Fibroblast of mammary gland (primary cell): ENCODE measurements around the gene OR5A1.

Source experiments
- DNase-seq: peaks from one replicate; pipeline ENCODE4 v3.0.0-alpha.2; 2010; ENCODE audit warnings: low read depth
- H3K4me3 ChIP-seq: 2 replicates; pipeline ENCODE4 v1.5.1; 2011; ENCODE audit warnings: low read depth, mild to moderate bottlenecking, low read length, moderate library complexity; ENCODE audit not compliant: control insufficient read depth
- TF ChIP-seq, protein P1 (sequence below): conservative IDR thresholded peaks from 2 replicates; pipeline ENCODE4 v1.5.1; 2011; ENCODE audit warnings: low read depth, low read length, inconsistent platforms; ENCODE audit not compliant: control insufficient read depth, insufficient read depth

OR5A1 gene

DNA sequence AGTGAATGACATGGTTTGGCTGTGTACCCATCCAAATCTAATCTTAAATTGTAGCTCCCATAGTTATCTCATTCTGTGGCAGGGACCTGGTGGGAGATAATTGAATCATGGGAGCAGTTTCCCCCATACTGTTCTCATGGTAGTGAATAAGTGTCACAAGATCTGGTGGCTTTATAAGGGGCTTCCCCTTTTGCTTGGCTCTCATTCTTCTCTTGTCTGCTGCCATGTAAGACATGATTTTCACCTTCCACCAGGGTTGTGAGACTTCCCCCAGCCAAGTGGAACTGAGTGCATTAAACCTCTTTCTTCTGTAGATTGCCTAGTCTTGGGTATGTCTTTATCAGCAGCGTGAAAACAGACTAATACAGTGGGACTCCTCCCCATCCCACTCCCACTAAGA lies 21.2 kb upstream of the OR5A1 start:
- TF ChIP-seq, protein P1, sequence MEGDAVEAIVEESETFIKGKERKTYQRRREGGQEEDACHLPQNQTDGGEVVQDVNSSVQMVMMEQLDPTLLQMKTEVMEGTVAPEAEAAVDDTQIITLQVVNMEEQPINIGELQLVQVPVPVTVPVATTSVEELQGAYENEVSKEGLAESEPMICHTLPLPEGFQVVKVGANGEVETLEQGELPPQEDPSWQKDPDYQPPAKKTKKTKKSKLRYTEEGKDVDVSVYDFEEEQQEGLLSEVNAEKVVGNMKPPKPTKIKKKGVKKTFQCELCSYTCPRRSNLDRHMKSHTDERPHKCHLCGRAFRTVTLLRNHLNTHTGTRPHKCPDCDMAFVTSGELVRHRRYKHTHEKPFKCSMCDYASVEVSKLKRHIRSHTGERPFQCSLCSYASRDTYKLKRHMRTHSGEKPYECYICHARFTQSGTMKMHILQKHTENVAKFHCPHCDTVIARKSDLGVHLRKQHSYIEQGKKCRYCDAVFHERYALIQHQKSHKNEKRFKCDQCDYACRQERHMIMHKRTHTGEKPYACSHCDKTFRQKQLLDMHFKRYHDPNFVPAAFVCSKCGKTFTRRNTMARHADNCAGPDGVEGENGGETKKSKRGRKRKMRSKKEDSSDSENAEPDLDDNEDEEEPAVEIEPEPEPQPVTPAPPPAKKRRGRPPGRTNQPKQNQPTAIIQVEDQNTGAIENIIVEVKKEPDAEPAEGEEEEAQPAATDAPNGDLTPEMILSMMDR, result no peak
- H3K4me3 ChIP-seq, result no peak overlapping the region
- no peak for DNase-seq

GRCh38 chr11:59416613-59417012 lies 19.7 kb upstream of the OR5A1 start:
- H3K4me3 ChIP-seq, result no peak overlapping the region
- no peak for DNase-seq
- TF ChIP-seq, protein P1, result no peak

GRCh38 chr11:59417023-59417422 lies 19.2 kb upstream of the OR5A1 start:
- H3K4me3 ChIP-seq, result no peak overlapping the region
- TF ChIP-seq, protein P1, result no peak

GRCh38 chr11:59418156-59418555 lies 18.1 kb upstream of the OR5A1 start:
- DNase-seq, result no peak
- no peak overlapping the region for H3K4me3 ChIP-seq
- TF ChIP-seq, protein P1, result no peak

More at GRCh38 chr11:59417023-59417422, 19.2 kb upstream of the OR5A1 start:
- no peak for DNase-seq

GRCh38 chr11:59423835-59424234 lies 12.4 kb upstream of the OR5A1 start:
- H3K4me3 ChIP-seq, result no peak overlapping the region
- TF ChIP-seq, protein P1, result no peak
- no peak for DNase-seq

- H3K4me3 ChIP-seq, result no peak overlapping the region
- no peak for DNase-seq
- TF ChIP-seq, protein P1, result no peak
These were observed 11.1 kb upstream of the OR5A1 start for GRCh38 chr11:59425131-59425530.
